Smooth muscle cell (in vitro differentiated cells): Measurements from ENCODE around the gene KCNH1. TPM values are rescaled to one million over a fixed set of nuclear protein-coding genes. Genes with fewer than 3 reads are reported as not detected.
"Not testable (repeated sequence)": the region's sequence is repeated elsewhere in the genome, so short reads cannot be mapped to it uniquely, and the experiment has no call there.

Source experiments
- DNase-seq: peaks from one replicate; lab custom pipeline; 2025; ENCODE audit not compliant: unreplicated experiment; lab: John Stamatoyannopoulos, UW
- H2AFZ ChIP-seq: fragments of 200-600 bp; sonication (generic); 2 replicates; pipeline ENCODE4 v1.6.0; 2016; ENCODE audit warnings: antibody characterized with exemption, low read depth, mild to moderate bottlenecking
- H3F3A ChIP-seq: fragments of 200-600 bp; sonication (generic); 2 replicates; pipeline ENCODE4 v1.6.0; 2017; ENCODE audit warnings: antibody characterized with exemption, low read depth
- H3K27ac ChIP-seq: fragments of 200-600 bp; sonication (generic); 2 replicates; pipeline ENCODE4 v1.5.1; 2016; ENCODE audit warnings: low read depth, mild to moderate bottlenecking
- H3K27me3 ChIP-seq: fragments of 200-600 bp; sonication (generic); 2 replicates; pipeline ENCODE4 v1.6.1; 2016; ENCODE audit warnings: low read depth, mild to moderate bottlenecking
- H3K36me3 ChIP-seq: fragments of 200-600 bp; sonication (generic); 2 replicates; pipeline ENCODE4 v1.5.1; 2016; ENCODE audit warnings: low read depth
- H3K4me1 ChIP-seq: fragments of 200-600 bp; sonication (generic); 2 replicates; pipeline ENCODE4 v1.5.1; 2016; ENCODE audit warnings: low read depth
- H3K4me2 ChIP-seq: fragments of 200-600 bp; sonication (generic); 2 replicates; pipeline ENCODE4 v1.6.0; 2016; ENCODE audit warnings: mild to moderate bottlenecking
- H3K4me3 ChIP-seq: fragments of 200-600 bp; sonication (generic); 2 replicates; pipeline ENCODE4 v1.5.1; 2016; ENCODE audit warnings: mild to moderate bottlenecking
- H3K79me2 ChIP-seq: fragments of 200-600 bp; sonication (generic); 2 replicates; pipeline ENCODE4 v1.6.0; 2016; ENCODE audit warnings: low read depth, mild to moderate bottlenecking
- H3K9ac ChIP-seq: fragments of 200-600 bp; sonication (generic); 2 replicates; pipeline ENCODE4 v1.6.0; 2016; ENCODE audit warnings: low read depth
- H3K9me3 ChIP-seq: fragments of 200-600 bp; sonication (generic); replicated peaks from 2 replicates; pipeline ENCODE4 v1.5.1; 2016; ENCODE audit warnings: low read depth
- H4K20me1 ChIP-seq: fragments of 200-600 bp; sonication (generic); 2 replicates; pipeline ENCODE4 v1.6.0; 2016; ENCODE audit warnings: low read depth
- WGBS: methylation state at CpG from one replicate; pipeline ENCODE4 v1.1.7; 2016; ENCODE audit warnings: low lambda C conversion rate; 5-methylcytosine and 5-hydroxymethylcytosine counted together
- polyA plus RNA-seq: library from polyadenylated mRNA; unstranded; fragments of >200 nt; fragmentation: Nextera tagmentation; extraction: Ambion mirVana; gene quantifications from 2 replicates; pipeline ENCODE4 v1.2.1, GENCODE V29; 2016
- total RNA-seq: library from RNA; depleted of rRNA; stranded (reverse); fragments of >200 nt; gene quantifications from 2 replicates; pipeline ENCODE4 v1.2.3, GENCODE V29; 2014
- TF ChIP-seq, protein P1 (sequence below): fragments of 200-600 bp; sonication (generic); IDR thresholded peaks from 2 replicates; pipeline ENCODE4 v1.5.1; 2017; ENCODE audit warnings: borderline replicate concordance, mild to moderate bottlenecking, antibody characterized with exemption; ENCODE audit not compliant: insufficient read depth, poor library complexity, severe bottlenecking

KCNH1 gene
- total and polyA plus RNA-seq, 2 experiments from 2014 or later: 0.30 to 1.9 TPM

GRCh38 chr1:211082824-211083223, 51.1 kb downstream of the KCNH1 start:
- Histone ChIP-seq H3K9ac (no peak overlapping the region), H3K9me3 (no peaks in the 10 kb centered on the region), H3K4me1 (no peaks in the 10 kb centered on the region), H2AFZ (no peak overlapping the region), H3K79me2 (no peaks in the 10 kb centered on the region), H3K27me3 (no peaks in the 10 kb centered on the region), H3K4me3 (no peak overlapping the region), H3F3A (no peaks in the 10 kb centered on the region), H3K4me2 (no peak overlapping the region), H4K20me1 (no peaks in the 10 kb centered on the region), H3K36me3 (no peaks in the 10 kb centered on the region), H3K27ac (no peak overlapping the region)
- no peak for DNase-seq
- TF ChIP-seq, protein P1, sequence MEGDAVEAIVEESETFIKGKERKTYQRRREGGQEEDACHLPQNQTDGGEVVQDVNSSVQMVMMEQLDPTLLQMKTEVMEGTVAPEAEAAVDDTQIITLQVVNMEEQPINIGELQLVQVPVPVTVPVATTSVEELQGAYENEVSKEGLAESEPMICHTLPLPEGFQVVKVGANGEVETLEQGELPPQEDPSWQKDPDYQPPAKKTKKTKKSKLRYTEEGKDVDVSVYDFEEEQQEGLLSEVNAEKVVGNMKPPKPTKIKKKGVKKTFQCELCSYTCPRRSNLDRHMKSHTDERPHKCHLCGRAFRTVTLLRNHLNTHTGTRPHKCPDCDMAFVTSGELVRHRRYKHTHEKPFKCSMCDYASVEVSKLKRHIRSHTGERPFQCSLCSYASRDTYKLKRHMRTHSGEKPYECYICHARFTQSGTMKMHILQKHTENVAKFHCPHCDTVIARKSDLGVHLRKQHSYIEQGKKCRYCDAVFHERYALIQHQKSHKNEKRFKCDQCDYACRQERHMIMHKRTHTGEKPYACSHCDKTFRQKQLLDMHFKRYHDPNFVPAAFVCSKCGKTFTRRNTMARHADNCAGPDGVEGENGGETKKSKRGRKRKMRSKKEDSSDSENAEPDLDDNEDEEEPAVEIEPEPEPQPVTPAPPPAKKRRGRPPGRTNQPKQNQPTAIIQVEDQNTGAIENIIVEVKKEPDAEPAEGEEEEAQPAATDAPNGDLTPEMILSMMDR: no peak
- WGBS: 64% methylated on average over 5 of the region's 5 CpGs

GRCh38 chr1:211081447-211081846, 52.5 kb downstream of the KCNH1 start:
- not testable (repeated sequence) for H3K36me3 ChIP-seq, H3K27ac ChIP-seq, H3K4me2 ChIP-seq, H3K4me3 ChIP-seq, H3K27me3 ChIP-seq, H3K9ac ChIP-seq, H2AFZ ChIP-seq, H4K20me1 ChIP-seq, DNase-seq, H3K9me3 ChIP-seq, H3K79me2 ChIP-seq, H3F3A ChIP-seq, H3K4me1 ChIP-seq
- 90% methylated on average over 5 of the region's 5 CpGs for WGBS

DNA sequence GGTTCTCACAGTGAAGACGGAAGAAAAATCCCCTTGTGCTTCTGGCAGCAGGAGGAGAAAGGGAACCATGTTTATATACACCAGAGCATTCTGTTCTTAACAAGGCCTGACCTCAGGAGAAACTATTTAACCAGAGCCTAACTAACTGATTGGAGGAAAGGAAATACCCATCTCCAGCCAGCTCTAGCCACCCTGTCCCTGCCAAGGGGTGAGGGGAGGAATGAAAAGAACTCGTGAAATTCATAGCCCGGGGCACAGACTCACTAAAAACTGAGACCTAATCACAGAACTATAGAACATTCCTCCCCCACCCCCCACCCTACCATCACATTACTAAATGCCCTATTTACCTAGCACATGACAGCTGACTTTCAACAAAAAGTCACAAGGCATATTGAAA, 65.0 kb downstream of the KCNH1 start:
- Histone ChIP-seq H3K9ac (no peak overlapping the region), H3K4me1 (no peaks in the 10 kb centered on the region), H3F3A (no peaks in the 10 kb centered on the region), H3K4me3 (no peak overlapping the region), H4K20me1 (no peaks in the 10 kb centered on the region), H3K79me2 (no peaks in the 10 kb centered on the region), H3K36me3 (no peaks in the 10 kb centered on the region), H3K9me3 (no peaks in the 10 kb centered on the region), H3K4me2 (no peak overlapping the region), H3K27ac (no peak overlapping the region), H3K27me3 (no peaks in the 10 kb centered on the region), H2AFZ (no peak overlapping the region)
- TF ChIP-seq, protein P1: no peak
- WGBS: 34% methylated on average over 3 of the region's 3 CpGs
- DNase-seq: no peak

DNA sequence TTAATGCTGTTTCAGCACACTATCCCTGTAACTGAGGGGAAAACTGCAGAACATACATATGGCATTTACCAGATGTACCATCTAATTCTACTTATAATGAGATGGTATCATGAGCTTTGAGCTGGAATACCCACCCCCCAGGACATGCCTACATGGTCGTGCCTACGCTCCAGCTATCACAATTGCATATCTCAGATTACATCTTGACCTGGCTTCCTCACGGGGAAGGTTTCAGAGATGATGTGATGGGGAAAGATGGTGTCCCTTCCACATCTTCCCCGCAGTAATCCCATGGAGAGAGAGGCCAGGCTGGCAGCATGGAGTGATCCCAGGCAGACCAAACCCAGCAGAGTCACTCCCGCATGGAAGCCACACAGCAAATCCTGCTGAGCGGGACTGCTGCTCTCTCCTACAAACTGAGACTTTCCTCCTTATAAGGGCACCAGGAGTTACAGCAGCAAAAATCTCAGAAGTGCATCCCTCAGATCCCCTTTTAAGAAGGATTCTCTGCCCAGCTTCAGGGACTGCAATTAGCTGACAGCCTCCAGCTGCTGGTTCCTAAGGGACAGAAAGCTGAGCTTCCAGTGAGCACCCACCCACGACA, 67.1 kb downstream of the KCNH1 start:
- 77% methylated on average over 7 of the region's 7 CpGs for WGBS
- H3K4me1 ChIP-seq: no peaks in the 10 kb centered on the region
- H3F3A ChIP-seq: no peaks in the 10 kb centered on the region
- H3K4me3 ChIP-seq: no peak overlapping the region
- no peaks in the 10 kb centered on the region for H3K79me2 ChIP-seq
- H3K27ac ChIP-seq: no peak overlapping the region
- H3K9me3 ChIP-seq: no peaks in the 10 kb centered on the region
- no peak overlapping the region for H3K4me2 ChIP-seq
- H3K36me3 ChIP-seq: no peaks in the 10 kb centered on the region
- no peaks in the 10 kb centered on the region for H4K20me1 ChIP-seq
- TF ChIP-seq, protein P1: no peak
- no peak overlapping the region for H2AFZ ChIP-seq
- no peaks in the 10 kb centered on the region for H3K27me3 ChIP-seq
- no peak for DNase-seq
- no peak overlapping the region for H3K9ac ChIP-seq

DNA sequence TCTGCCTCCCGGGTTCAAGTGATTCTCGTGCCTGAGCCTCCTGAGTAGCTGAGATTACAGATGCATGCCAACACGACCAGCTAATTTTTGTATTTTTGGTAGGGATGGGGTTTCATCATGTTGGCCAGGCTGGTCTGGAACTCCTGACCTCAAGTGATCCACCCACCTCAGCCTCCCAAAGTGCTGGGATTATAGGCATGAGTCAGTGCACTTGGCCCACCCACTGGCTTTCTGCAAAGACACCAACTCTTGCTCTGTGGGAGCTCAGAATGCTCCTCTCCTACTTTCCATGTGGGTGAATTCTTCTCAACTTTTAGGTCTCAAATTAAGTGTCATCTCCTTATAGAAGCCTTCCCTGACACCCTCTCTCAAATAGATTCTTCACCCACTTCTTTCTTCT, 92.1 kb downstream of the KCNH1 start:
- H3F3A ChIP-seq, H2AFZ ChIP-seq, H3K27ac ChIP-seq, H3K4me3 ChIP-seq, H3K9me3 ChIP-seq, H3K4me1 ChIP-seq, H3K27me3 ChIP-seq, H3K36me3 ChIP-seq, H3K79me2 ChIP-seq, H4K20me1 ChIP-seq, H3K9ac ChIP-seq, DNase-seq, H3K4me2 ChIP-seq: not testable (repeated sequence)
- WGBS: 53% methylated on average over 3 of the region's 3 CpGs
